ENCODE results near the gene INAVA. TPM values are rescaled to one million over a fixed set of nuclear protein-coding genes. Genes with fewer than 3 reads are reported as not detected.
A peak's percentile ranks its signal among the peaks of the same experiment; 100 is the strongest.

Gene INAVA
- total and polyA plus RNA-seq, 2 experiments from 2014 or later: 25.3 to 43.9 TPM

DNA sequence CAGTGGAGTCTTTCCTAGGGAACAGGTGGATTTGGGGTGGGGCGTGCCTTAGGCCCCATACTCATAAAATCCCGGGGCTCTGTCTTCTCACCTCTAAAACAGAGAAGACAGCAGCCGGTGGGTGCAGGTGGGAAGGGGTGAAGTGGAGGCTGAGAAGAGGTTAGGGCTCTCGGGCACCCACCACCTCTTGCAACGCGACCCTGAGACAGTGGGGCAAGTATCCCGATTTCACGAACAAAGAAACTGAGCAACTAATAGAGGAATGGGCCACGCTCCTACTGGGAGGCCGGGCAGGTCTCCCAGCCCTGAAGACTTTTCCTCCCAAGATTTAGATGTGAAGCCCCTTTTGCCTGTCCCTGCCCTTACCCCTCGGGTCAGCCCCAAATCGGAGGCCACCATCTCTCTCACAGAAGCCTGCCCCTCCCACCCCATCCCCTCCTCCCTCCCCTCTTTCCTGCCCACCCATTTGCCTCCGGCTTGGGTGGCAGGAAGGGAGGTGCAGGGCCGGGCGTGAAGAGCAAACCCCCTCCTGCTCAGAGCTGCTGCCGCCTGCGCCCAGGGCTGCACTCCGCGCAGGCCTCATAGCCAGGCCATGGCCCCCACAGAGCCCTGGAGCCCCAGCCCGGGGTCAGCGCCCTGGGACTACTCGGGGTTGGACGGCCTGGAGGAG is 22.1 kb upstream of the INAVA start, which contains the start of gene GPR25:
GPR25 (plus strand) TSS at position 536 of the 670 bp plus-strand sequence; CDS start at position 593, 57 bp downstream.
- Histone ChIP-seq H3K4me2 (0 out of 2 replicates have a peak within 1 kb of the TSS, but pooled peaks have one; percentile 32), H3K27me3 (ENCODE audit: insufficient read depth) (peaks cover 18% of the 10 kb centered on the region; the same call in 1 of the 2 replicates), H3K4me1 (ENCODE audit: insufficient read depth) (peaks cover 5% of the 10 kb centered on the region), H3K36me3 (ENCODE audit: insufficient read depth) (no peaks in the 10 kb centered on the region), H3K27ac (ENCODE audit: low read depth) (no peak within 1 kb of the TSS), H2AFZ (peak within 1 kb of the TSS; percentile 90), H3K79me2 (replicated peaks; ENCODE audit: insufficient read depth) (no peaks in the 10 kb centered on the region), H4K20me1 (replicated peaks; ENCODE audit: insufficient read depth) (no peaks in the 10 kb centered on the region), H3K9me2 (ENCODE audit: insufficient read depth) (no peaks in the 10 kb centered on the region), H3K4me3 (peak within 1 kb of the TSS; percentile 7; the same call in 1 of the 2 replicates), H3F3A (replicated peaks; ENCODE audit: low read depth) (0 out of 2 replicates have a peak, but pooled peaks cover 2% of the 10 kb centered on the region)
- ATAC-seq: no peak; the same call in 2 of the 3 replicates
- TF ChIP-seq JUNB (IDR thresholded peaks at IDR 0.05; ENCODE audit: unreplicated experiment) (no peak), NANOG (IDR thresholded peaks at IDR 0.05; ENCODE audit: borderline replicate concordance) (no peak)
- H3K27ac Mint-ChIP-seq: no peak within 1 kb of the TSS
- H3K36me3 Mint-ChIP-seq (ENCODE audit: low read depth): no peaks in the 10 kb centered on the region; the same call in 2 of the 3 replicates
- H3K4me3 Mint-ChIP-seq: no peak within 1 kb of the TSS
- DNase-seq (ENCODE audit: low spot score): no peak
- H3K4me1 Mint-ChIP-seq: peaks cover 20% of the 10 kb centered on the region
- H3K9me3 Mint-ChIP-seq: no peaks in the 10 kb centered on the region
- H3K27me3 Mint-ChIP-seq (ENCODE audit: insufficient read depth, low read depth, poor library complexity): peaks cover 9% of the 10 kb centered on the region

DNA sequence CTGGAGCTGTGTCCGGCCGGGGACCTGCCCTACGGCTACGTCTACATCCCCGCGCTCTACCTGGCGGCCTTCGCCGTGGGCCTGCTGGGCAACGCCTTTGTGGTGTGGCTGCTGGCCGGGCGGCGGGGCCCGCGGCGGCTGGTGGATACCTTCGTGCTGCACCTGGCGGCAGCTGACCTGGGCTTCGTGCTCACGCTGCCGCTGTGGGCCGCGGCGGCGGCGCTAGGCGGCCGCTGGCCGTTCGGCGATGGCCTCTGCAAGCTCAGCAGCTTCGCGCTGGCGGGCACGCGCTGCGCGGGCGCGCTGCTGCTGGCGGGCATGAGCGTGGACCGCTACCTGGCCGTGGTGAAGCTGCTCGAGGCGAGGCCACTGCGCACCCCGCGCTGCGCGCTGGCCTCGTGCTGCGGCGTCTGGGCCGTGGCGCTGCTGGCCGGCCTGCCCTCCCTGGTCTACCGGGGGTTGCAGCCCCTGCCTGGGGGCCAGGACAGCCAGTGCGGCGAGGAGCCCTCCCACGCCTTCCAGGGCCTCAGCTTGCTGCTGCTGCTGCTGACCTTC is 21.5 kb upstream of the INAVA start:
- Histone ChIP-seq H3K27me3 (ENCODE audit: insufficient read depth) (peaks cover 18% of the 10 kb centered on the region; the same call in 1 of the 2 replicates), H3K9me2 (ENCODE audit: insufficient read depth) (no peaks in the 10 kb centered on the region), H2AFZ (peak overlapping the region; percentile 90), H3K4me3 (peak overlapping the region; percentile 7; the same call in 1 of the 2 replicates), H3K27ac (ENCODE audit: low read depth) (no peak overlapping the region), H3F3A (replicated peaks; ENCODE audit: low read depth) (0 out of 2 replicates have a peak, but pooled peaks cover 2% of the 10 kb centered on the region), H3K4me1 (ENCODE audit: insufficient read depth) (peaks cover 5% of the 10 kb centered on the region), H4K20me1 (replicated peaks; ENCODE audit: insufficient read depth) (no peaks in the 10 kb centered on the region), H3K36me3 (ENCODE audit: insufficient read depth) (no peaks in the 10 kb centered on the region), H3K4me2 (no peak overlapping the region), H3K79me2 (replicated peaks; ENCODE audit: insufficient read depth) (no peaks in the 10 kb centered on the region)
- peak; percentile 41 for ATAC-seq
- no peaks in the 10 kb centered on the region for H3K9me3 Mint-ChIP-seq
- no peaks in the 10 kb centered on the region; the same call in 2 of the 3 replicates for H3K36me3 Mint-ChIP-seq (ENCODE audit: low read depth)
- no peak overlapping the region for H3K27ac Mint-ChIP-seq
- no peak overlapping the region for H3K4me3 Mint-ChIP-seq
- peaks cover 9% of the 10 kb centered on the region for H3K27me3 Mint-ChIP-seq (ENCODE audit: insufficient read depth, low read depth, poor library complexity)
- TF ChIP-seq NANOG (IDR thresholded peaks at IDR 0.05; ENCODE audit: borderline replicate concordance) (no peak), JUNB (IDR thresholded peaks at IDR 0.05; ENCODE audit: unreplicated experiment) (no peak), POLR2AphosphoS5 (IDR thresholded peaks at IDR 0.05; ENCODE audit: low read depth) (no peak), ZNF331 (CRISPR knock-in tag; IDR thresholded peaks at IDR 0.05; ENCODE audit: low read depth) (no peak)
- TF ChIP-seq, protein P1, sequence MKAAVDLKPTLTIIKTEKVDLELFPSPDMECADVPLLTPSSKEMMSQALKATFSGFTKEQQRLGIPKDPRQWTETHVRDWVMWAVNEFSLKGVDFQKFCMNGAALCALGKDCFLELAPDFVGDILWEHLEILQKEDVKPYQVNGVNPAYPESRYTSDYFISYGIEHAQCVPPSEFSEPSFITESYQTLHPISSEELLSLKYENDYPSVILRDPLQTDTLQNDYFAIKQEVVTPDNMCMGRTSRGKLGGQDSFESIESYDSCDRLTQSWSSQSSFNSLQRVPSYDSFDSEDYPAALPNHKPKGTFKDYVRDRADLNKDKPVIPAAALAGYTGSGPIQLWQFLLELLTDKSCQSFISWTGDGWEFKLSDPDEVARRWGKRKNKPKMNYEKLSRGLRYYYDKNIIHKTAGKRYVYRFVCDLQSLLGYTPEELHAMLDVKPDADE (IDR thresholded peaks at IDR 0.05): no peak
- peaks cover 20% of the 10 kb centered on the region for H3K4me1 Mint-ChIP-seq
- peak; percentile 54 for DNase-seq (ENCODE audit: low spot score)

- Histone ChIP-seq H3K27me3 (ENCODE audit: insufficient read depth) (peaks cover 18% of the 10 kb centered on the region; the same call in 1 of the 2 replicates), H2AFZ (peak overlapping the region; percentile 90)
- peak; percentile 49 for ATAC-seq
Measured at GRCh38 chr1:200873671-200874397, 20.9 kb upstream of the INAVA start.

More at GRCh38 chr1:200873671-200874397, 20.9 kb upstream of the INAVA start:
- Mint-ChIP-seq H3K27ac (no peak overlapping the region), H3K9me3 (no peaks in the 10 kb centered on the region), H3K36me3 (ENCODE audit: low read depth) (no peaks in the 10 kb centered on the region; the same call in 2 of the 3 replicates), H3K4me3 (no peak overlapping the region), H3K27me3 (ENCODE audit: insufficient read depth, low read depth, poor library complexity) (peaks cover 9% of the 10 kb centered on the region), H3K4me1 (peaks cover 20% of the 10 kb centered on the region)
- no peaks in the 10 kb centered on the region for H4K20me1 ChIP-seq (replicated peaks; ENCODE audit: insufficient read depth)
- H3K4me1 ChIP-seq (ENCODE audit: insufficient read depth): peaks cover 5% of the 10 kb centered on the region
- no peaks in the 10 kb centered on the region for H3K79me2 ChIP-seq (replicated peaks; ENCODE audit: insufficient read depth)
- no peaks in the 10 kb centered on the region for H3K36me3 ChIP-seq (ENCODE audit: insufficient read depth)
- 0 out of 2 replicates have a peak, but pooled peaks cover 2% of the 10 kb centered on the region for H3F3A ChIP-seq (replicated peaks; ENCODE audit: low read depth)
- peak; percentile 50 for DNase-seq (ENCODE audit: low spot score)
- peak overlapping the region; percentile 7; the same call in 1 of the 2 replicates for H3K4me3 ChIP-seq
- no peak overlapping the region for H3K27ac ChIP-seq (ENCODE audit: low read depth)
- no peaks in the 10 kb centered on the region for H3K9me2 ChIP-seq (ENCODE audit: insufficient read depth)
- H3K4me2 ChIP-seq: 0 out of 2 replicates have a peak overlapping the region, but pooled peaks have one; percentile 32
- TF ChIP-seq, protein P2, sequence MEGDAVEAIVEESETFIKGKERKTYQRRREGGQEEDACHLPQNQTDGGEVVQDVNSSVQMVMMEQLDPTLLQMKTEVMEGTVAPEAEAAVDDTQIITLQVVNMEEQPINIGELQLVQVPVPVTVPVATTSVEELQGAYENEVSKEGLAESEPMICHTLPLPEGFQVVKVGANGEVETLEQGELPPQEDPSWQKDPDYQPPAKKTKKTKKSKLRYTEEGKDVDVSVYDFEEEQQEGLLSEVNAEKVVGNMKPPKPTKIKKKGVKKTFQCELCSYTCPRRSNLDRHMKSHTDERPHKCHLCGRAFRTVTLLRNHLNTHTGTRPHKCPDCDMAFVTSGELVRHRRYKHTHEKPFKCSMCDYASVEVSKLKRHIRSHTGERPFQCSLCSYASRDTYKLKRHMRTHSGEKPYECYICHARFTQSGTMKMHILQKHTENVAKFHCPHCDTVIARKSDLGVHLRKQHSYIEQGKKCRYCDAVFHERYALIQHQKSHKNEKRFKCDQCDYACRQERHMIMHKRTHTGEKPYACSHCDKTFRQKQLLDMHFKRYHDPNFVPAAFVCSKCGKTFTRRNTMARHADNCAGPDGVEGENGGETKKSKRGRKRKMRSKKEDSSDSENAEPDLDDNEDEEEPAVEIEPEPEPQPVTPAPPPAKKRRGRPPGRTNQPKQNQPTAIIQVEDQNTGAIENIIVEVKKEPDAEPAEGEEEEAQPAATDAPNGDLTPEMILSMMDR (conservative IDR thresholded peaks at IDR 0.05; ENCODE audit: low read depth in 2 of 2): peak in 1 of 2 experiments; percentile 11; a peak in 1 of 4 replicates
- TF ChIP-seq EZH2 (IDR thresholded peaks at IDR 0.05; ENCODE audit: low read depth, unreplicated experiment): no peak
